Esophagus muscularis mucosa (tissue), 4 donors: ENCODE results near the gene RHBDD3. TPM values are rescaled to one million over a fixed set of nuclear protein-coding genes. Genes with fewer than 3 reads are reported as not detected.

ENCODE experiments used
- DNase-seq: peaks from one replicate; pipeline ENCODE4 v3.0.0-alpha.2; 2017; ENCODE audit errors: extremely low spot score
- H3K27ac ChIP-seq, 4 donors: fragments of 200-600 bp; sonication (generic); replicated peaks in 1 of 4; 1 replicate in 3 of 4; 2 replicates in 1 of 4; pipeline ENCODE4 v1.5.1; 2016 to 2019; ENCODE audit warnings: mild to moderate bottlenecking in 1 of 4
- H3K27me3 ChIP-seq, 4 donors: fragments of 200-600 bp; sonication (generic); one replicate each; pipeline versions ENCODE4 v1.5.1 to v1.6.0; 2016 to 2019
- H3K36me3 ChIP-seq, 4 donors: fragments of 200-600 bp; sonication (generic); one replicate each; pipeline ENCODE4 v1.5.1; 2016 to 2019
- H3K4me1 ChIP-seq, 4 donors: fragments of 200-600 bp; sonication (generic); one replicate each; pipeline ENCODE4 v1.5.1; 2016 to 2019
- H3K4me3 ChIP-seq, 4 donors: fragments of 200-600 bp; sonication (generic); 1 replicate in 2 of 4; 2 replicates in 2 of 4; pipeline ENCODE4 v1.5.1; 2016 to 2019; ENCODE audit warnings: mild to moderate bottlenecking in 4 of 4, moderate library complexity in 1 of 4
- H3K9me3 ChIP-seq, 4 donors: fragments of 200-600 bp; sonication (generic); 1 replicate in 3 of 4; 2 replicates in 1 of 4; pipeline ENCODE4 v1.5.1; 2016 to 2019
- CTCF ChIP-seq, 3 experiments: fragments of 200-600 bp in 2 of 3; fragments of 450-650 bp in 1 of 3; sonication (generic) in 2 of 3; IDR thresholded peaks; one replicate each; pipeline ENCODE4 v1.5.1; 2017 to 2019; ENCODE audit warnings: antibody characterized with exemption in 3 of 3, mild to moderate bottlenecking in 2 of 3, moderate library complexity in 1 of 3
- EP300 ChIP-seq: sonication (generic); formaldehyde crosslinking; IDR thresholded peaks from one replicate; pipeline ENCODE4 v1.6.1; 2017; ENCODE audit warnings: antibody characterized with exemption
- POLR2A ChIP-seq: fragments of 450-650 bp; IDR thresholded peaks from one replicate; pipeline ENCODE4 v1.6.1; 2017; ENCODE audit warnings: antibody characterized with exemption, moderate library complexity, mild to moderate bottlenecking, low read depth
- POLR2AphosphoS5 ChIP-seq, 2 donors: sonication (generic); formaldehyde crosslinking; IDR thresholded peaks; one replicate each; pipeline ENCODE4 v1.6.1; 2017; ENCODE audit warnings: antibody characterized with exemption in 2 of 2
- WGBS: methylation state at CpG from one replicate; pipeline ENCODE4 v1.1.5; 2018; 5-methylcytosine and 5-hydroxymethylcytosine counted together
- intact Hi-C: fragments of 100-400 bp; cut with DNase I; formaldehyde crosslinking; loops from one replicate; pipeline ENCODE4 v1.15.1; 2023
- total RNA-seq, 4 donors: library from RNA; depleted of rRNA; stranded (reverse); fragments of >200 nt; gene quantifications; one replicate each; pipeline versions ENCODE4 v1.1.0 to v1.2.1, GENCODE V29; 2016

The RHBDD3 gene
- total RNA-seq, 4 donors from 2014 or later: 12.6 to 23.5 (median 20.7) TPM

GRCh38 chr22:29269731-29270474, 2.1 kb upstream of the RHBDD3 start:
- H3K36me3 ChIP-seq: peaks cover 10 to 44% (median 38%) of the 10 kb centered on the region in 4 donors
- peak overlapping the region; percentile 96 to 100 (median 98) for H3K27ac ChIP-seq
- peaks cover 56 to 80% (median 74%) of the 10 kb centered on the region in 4 donors for H3K4me1 ChIP-seq
- H3K9me3 ChIP-seq: no peaks in the 10 kb centered on the region
- DNase-seq: no peak
- intact Hi-C loops: loop anchor here (2.0 kb wide), 1 partner anchor 37 kb away; the partner anchor contains the start of gene GAS2L1
- no peaks in the 10 kb centered on the region for H3K27me3 ChIP-seq
- TF ChIP-seq EP300 (no peak), POLR2AphosphoS5 (IDR thresholded peaks at IDR 0.05) (no peak), POLR2A (no peak), CTCF (IDR thresholded peaks at IDR 0.05) (no peak)
- 10% methylated on average over 13 of the region's 13 CpGs for WGBS
- peak overlapping the region; percentile 73 to 99 (median 90) for H3K4me3 ChIP-seq

- Histone ChIP-seq H3K36me3 (peaks cover 10 to 43% (median 38%) of the 10 kb centered on the region in 4 donors), H3K4me3 (peak overlapping the region; percentile 73 to 99 (median 90)), H3K27me3 (no peaks in the 10 kb centered on the region), H3K27ac (peak overlapping the region; percentile 96 to 100 (median 98)), H3K4me1 (peaks cover 56 to 73% (median 69%) of the 10 kb centered on the region in 4 donors), H3K9me3 (no peaks in the 10 kb centered on the region)
- no peak for DNase-seq
- TF ChIP-seq CTCF (IDR thresholded peaks at IDR 0.05) (no peak), POLR2AphosphoS5 (IDR thresholded peaks at IDR 0.05) (no peak), EP300 (no peak), POLR2A (no peak)
- 3% methylated on average over 14 of the region's 14 CpGs for WGBS
- intact Hi-C loops: loop anchor here (2.0 kb wide), 1 partner anchor 38 kb away; the partner anchor contains the start of gene GAS2L1
Measured at GRCh38 chr22:29269230-29269604, 1.4 kb upstream of the RHBDD3 start.

- Histone ChIP-seq H3K27me3 (no peaks in the 10 kb centered on the region), H3K36me3 (peaks cover 10 to 43% (median 38%) of the 10 kb centered on the region in 4 donors), H3K4me3 (peak overlapping the region; percentile 73 to 99 (median 90)), H3K4me1 (peaks cover 51 to 67% (median 64%) of the 10 kb centered on the region in 4 donors), H3K9me3 (no peaks in the 10 kb centered on the region), H3K27ac (peak overlapping the region; percentile 96 to 100 (median 98))
- TF ChIP-seq CTCF (IDR thresholded peaks at IDR 0.05): no peak
- no peak for TF ChIP-seq EP300
- no peak for TF ChIP-seq POLR2AphosphoS5 (IDR thresholded peaks at IDR 0.05)
- no peak for TF ChIP-seq POLR2A
- intact Hi-C loops: loop anchor here (2.0 kb wide), 1 partner anchor 38 kb away; the partner anchor contains the start of gene GAS2L1
- under 1% methylated on average over 24 of the region's 51 CpGs for WGBS
- DNase-seq: no peak
Measured at GRCh38 chr22:29268511-29269229, 889 bp upstream of the RHBDD3 start.

GRCh38 chr22:29267462-29267857, 321 bp downstream of the RHBDD3 start:
- Histone ChIP-seq H3K4me3 (peak overlapping the region; percentile 73 to 99 (median 90)), H3K27me3 (no peaks in the 10 kb centered on the region), H3K27ac (peak overlapping the region; percentile 96 to 100 (median 98)), H3K4me1 (peaks cover 41 to 55% (median 52%) of the 10 kb centered on the region in 4 donors), H3K36me3 (peaks cover 7 to 35% (median 32%) of the 10 kb centered on the region in 4 donors), H3K9me3 (no peaks in the 10 kb centered on the region)
- no peak for DNase-seq
- WGBS: 0% methylated on average over 13 of the region's 32 CpGs
- intact Hi-C loops: no loop called here
- TF ChIP-seq CTCF (IDR thresholded peaks at IDR 0.05): no peak
- TF ChIP-seq POLR2A: peak; percentile 26
- TF ChIP-seq POLR2AphosphoS5 (IDR thresholded peaks at IDR 0.05): no peak
- TF ChIP-seq EP300: no peak
